SK-N-SH treated with all-trans-retinoic acid at 6 μM for 48 hours (cell line): ENCODE measurements around the gene SKIL.

Experiments
- ATAC-seq: fragments of 200-7000 bp; cut with Tn5 transposase; 3 replicates; pipeline ENCODE4 v1.9.1; 2020; ENCODE audit warnings: mild to moderate bottlenecking, moderate library complexity
- ARNTL ChIP-seq: fragments of 450-650 bp; formaldehyde crosslinking; IDR thresholded peaks from 2 replicates; pipeline ENCODE4 v1.5.0; 2020; ENCODE audit warnings: low read depth, mild to moderate bottlenecking, moderate library complexity, borderline replicate concordance
- BACH2 ChIP-seq: fragments of 250-450 bp; sonication (Bioruptor Pico); IDR thresholded peaks from 2 replicates; pipeline ENCODE4 v1.9.0; 2021; ENCODE audit warnings: mild to moderate bottlenecking, borderline replicate concordance
- CSDC2 ChIP-seq: fragments of 250-450 bp; sonication (Bioruptor Pico); IDR thresholded peaks from 2 replicates; pipeline ENCODE4 v1.5.0; 2020; ENCODE audit warnings: mild to moderate bottlenecking, moderate library complexity
- ESRRG ChIP-seq: fragments of 250-450 bp; sonication (Bioruptor Pico); IDR thresholded peaks from 2 replicates; pipeline ENCODE4 v1.6.1; 2021; ENCODE audit warnings: mild to moderate bottlenecking
- GLIS3 ChIP-seq: fragments of 250-450 bp; sonication (Bioruptor Pico); IDR thresholded peaks from 2 replicates; pipeline ENCODE4 v1.5.0; 2020; ENCODE audit warnings: mild to moderate bottlenecking, moderate library complexity
- ISL1 ChIP-seq: fragments of 250-450 bp; sonication (Bioruptor Pico); IDR thresholded peaks from 2 replicates; pipeline ENCODE4 v2.1.2; 2022; ENCODE audit warnings: mild to moderate bottlenecking, moderate library complexity
- OSR1 ChIP-seq: fragments of 250-450 bp; sonication (Bioruptor Pico); IDR thresholded peaks from 2 replicates; pipeline ENCODE4 v1.8.0; 2022; ENCODE audit warnings: moderate library complexity, mild to moderate bottlenecking, inconsistent platforms
- PATZ1 ChIP-seq: fragments of 250-450 bp; sonication (Bioruptor Pico); IDR thresholded peaks from 2 replicates; pipeline ENCODE4 v1.8.0; 2020; ENCODE audit warnings: mild to moderate bottlenecking, moderate library complexity, borderline replicate concordance
- POU6F1 ChIP-seq: fragments of 250-450 bp; sonication (Bioruptor Pico); IDR thresholded peaks from 2 replicates; pipeline ENCODE4 v1.8.0; 2021; ENCODE audit warnings: low read depth, mild to moderate bottlenecking, moderate library complexity, borderline replicate concordance
- PPARA ChIP-seq: fragments of 250-450 bp; sonication (Bioruptor Pico); IDR thresholded peaks from 2 replicates; pipeline ENCODE4 v1.5.0; 2020; ENCODE audit warnings: mild to moderate bottlenecking, borderline replicate concordance
- RARB ChIP-seq: fragments of 250-450 bp; sonication (Bioruptor Pico); IDR thresholded peaks from 2 replicates; pipeline ENCODE4 v1.8.0; 2021; ENCODE audit warnings: mild to moderate bottlenecking, moderate library complexity
- SNAI2 ChIP-seq: fragments of 250-450 bp; sonication (Bioruptor Pico); IDR thresholded peaks from 2 replicates; pipeline ENCODE4 v1.5.0; 2020; ENCODE audit warnings: mild to moderate bottlenecking, moderate library complexity
- TCF4 ChIP-seq: fragments of 250-450 bp; sonication (Bioruptor Pico); IDR thresholded peaks from 2 replicates; pipeline ENCODE4 v1.8.0; 2021; ENCODE audit warnings: mild to moderate bottlenecking, moderate library complexity, borderline replicate concordance
- TOX ChIP-seq: fragments of 250-450 bp; sonication (Bioruptor Pico); IDR thresholded peaks from 2 replicates; pipeline ENCODE4 v1.8.0; 2021; ENCODE audit warnings: mild to moderate bottlenecking, moderate library complexity, borderline replicate concordance
- TSHZ2 ChIP-seq: fragments of 250-450 bp; sonication (Bioruptor Pico); IDR thresholded peaks from 2 replicates; pipeline ENCODE4 v1.5.0; 2020; ENCODE audit warnings: mild to moderate bottlenecking, moderate library complexity
- ZC3H10 ChIP-seq: fragments of 250-450 bp; sonication (Bioruptor Pico); IDR thresholded peaks from 2 replicates; pipeline ENCODE4 v1.5.1; 2021; ENCODE audit warnings: mild to moderate bottlenecking, moderate library complexity
- ZFP3 ChIP-seq: fragments of 250-450 bp; sonication (Bioruptor Pico); IDR thresholded peaks from 2 replicates; pipeline ENCODE4 v1.5.0; 2020; ENCODE audit warnings: mild to moderate bottlenecking, moderate library complexity
- ZFP30 ChIP-seq: fragments of 450-650 bp; formaldehyde crosslinking; IDR thresholded peaks from 2 replicates; pipeline ENCODE4 v1.5.0; 2022; ENCODE audit warnings: mild to moderate bottlenecking, moderate library complexity
- ZNF70 ChIP-seq: fragments of 450-650 bp; formaldehyde crosslinking; IDR thresholded peaks from 2 replicates; pipeline ENCODE4 v1.5.0; 2020; ENCODE audit warnings: mild to moderate bottlenecking, moderate library complexity
- ZNF8 ChIP-seq: fragments of 450-650 bp; formaldehyde crosslinking; IDR thresholded peaks from 2 replicates; pipeline ENCODE4 v1.5.0; 2020; ENCODE audit warnings: mild to moderate bottlenecking, moderate library complexity

Gene SKIL

GRCh38 chr3:170344971-170345370 is 12.5 kb upstream of the SKIL start (continued):
- TF ChIP-seq POU6F1 (CRISPR knock-in tag) (no peak), ZNF70 (no peak), SNAI2 (no peak), ISL1 (CRISPR knock-in tag) (no peak), TCF4 (CRISPR knock-in tag) (no peak), ARNTL (CRISPR knock-in tag) (no peak)

GRCh38 chr3:170346481-170347392 is 10.8 kb upstream of the SKIL start:
- no peak for TF ChIP-seq TCF4 (CRISPR knock-in tag)
- no peak for TF ChIP-seq SNAI2
- no peak for TF ChIP-seq ESRRG (CRISPR knock-in tag)
- TF ChIP-seq OSR1 (CRISPR knock-in tag), result no peak
- no peak for TF ChIP-seq GLIS3 (CRISPR knock-in tag)
- ATAC-seq, result peak; percentile 44; the same call in 1 of the 3 replicates

- no peak for TF ChIP-seq TOX (CRISPR knock-in tag)
- TF ChIP-seq POU6F1 (CRISPR knock-in tag), result no peak
- TF ChIP-seq CSDC2, result no peak
- no peak for TF ChIP-seq PPARA
- TF ChIP-seq OSR1 (CRISPR knock-in tag), result no peak
- TF ChIP-seq SNAI2, result no peak
- TF ChIP-seq ESRRG (CRISPR knock-in tag), result no peak
- no peak for TF ChIP-seq ZFP3
- TF ChIP-seq ZNF8 (CRISPR knock-in tag), result no peak
- TF ChIP-seq ZC3H10 (CRISPR knock-in tag), result no peak
- no peak for TF ChIP-seq BACH2
- no peak for TF ChIP-seq RARB (CRISPR knock-in tag)
- TF ChIP-seq TSHZ2 (CRISPR knock-in tag), result no peak
- no peak for TF ChIP-seq PATZ1 (CRISPR knock-in tag)
- no peak for TF ChIP-seq ZFP30 (CRISPR knock-in tag)
Observed at GRCh38 chr3:170350515-170351413, 6.8 kb upstream of the SKIL start.

More at GRCh38 chr3:170350515-170351413, 6.8 kb upstream of the SKIL start:
- ATAC-seq, result no peak
